WTC11 (cell line): ENCODE data around the gene FICD. TPM values are rescaled to one million over a fixed set of nuclear protein-coding genes. Genes with fewer than 3 reads are reported as not detected.
A peak's percentile ranks its signal among the peaks of the same experiment; 100 is the strongest.

Experiments
- ATAC-seq: fragments of 200-7000 bp; cut with Tn5 transposase; 2 replicates; pipeline ENCODE4 v1.10.0; 2021; ENCODE audit warnings: mild to moderate bottlenecking, moderate library complexity
- CTCF ChIA-PET: fragments of 300-600 bp; sonication (Branson Sonifier 250); formaldehyde crosslinking; loops from one replicate; lab custom pipeline; 2021; ENCODE audit warnings: antibody characterized with exemption; lab: Charles Lee
- POLR2A ChIA-PET: fragments of 350-600 bp; sonication (Branson Sonifier 250); formaldehyde crosslinking; loops from one replicate; lab custom pipeline; 2021; ENCODE audit warnings: antibody characterized with exemption; lab: Charles Lee
- DNase-seq: peaks from one replicate; pipeline ENCODE4 v3.0.0; 2021; ENCODE audit warnings: low spot score
- H3K27ac Mint-ChIP-seq: 2 replicates; pipeline ENCODE4 v1.8.0; 2021; ENCODE audit warnings: mixed read lengths
- H3K27me3 Mint-ChIP-seq: 2 replicates; pipeline ENCODE4 v1.8.0; 2021; ENCODE audit warnings: low read depth, mild to moderate bottlenecking, moderate library complexity, mixed read lengths
- H3K36me3 Mint-ChIP-seq: 2 replicates; pipeline ENCODE4 v1.8.0; 2021; ENCODE audit warnings: mixed read lengths
- H3K4me1 Mint-ChIP-seq: 2 replicates; pipeline ENCODE4 v1.8.0; 2022; ENCODE audit warnings: mixed read lengths
- H3K4me3 Mint-ChIP-seq: 2 replicates; pipeline ENCODE4 v1.8.0; 2021; ENCODE audit warnings: mild to moderate bottlenecking, moderate library complexity, mixed read lengths
- H3K9me3 Mint-ChIP-seq: 2 replicates; pipeline ENCODE4 v1.8.0; 2021; ENCODE audit warnings: mixed read lengths
- CREB1 ChIP-seq: sonication (generic); formaldehyde crosslinking; IDR thresholded peaks from 2 replicates; pipeline ENCODE4 v1.8.0; 2023; ENCODE audit warnings: mild to moderate bottlenecking, missing genetic modification reagents
- ELF4 ChIP-seq: sonication (generic); formaldehyde crosslinking; IDR thresholded peaks from 2 replicates; pipeline ENCODE4 v1.8.1; 2022; ENCODE audit warnings: low read depth, mild to moderate bottlenecking, moderate library complexity, missing genetic modification reagents
- GABPB1 ChIP-seq: sonication (generic); formaldehyde crosslinking; IDR thresholded peaks from 2 replicates; pipeline ENCODE4 v1.8.1; 2023; ENCODE audit warnings: mild to moderate bottlenecking, missing genetic modification reagents
- HMGA2 ChIP-seq: fragments of 250-450 bp; sonication (Bioruptor Pico); IDR thresholded peaks from 2 replicates; pipeline ENCODE4 v1.4.0; 2021; ENCODE audit warnings: mild to moderate bottlenecking, moderate library complexity
- NFE2L1 ChIP-seq: sonication (generic); formaldehyde crosslinking; IDR thresholded peaks from 2 replicates; pipeline ENCODE4 v1.8.1; 2023; ENCODE audit warnings: missing genetic modification reagents
- PRRX2 ChIP-seq: fragments of 250-450 bp; sonication (Bioruptor Pico); IDR thresholded peaks from 2 replicates; pipeline ENCODE4 v1.8.0; 2021; ENCODE audit warnings: mild to moderate bottlenecking
- SP1 ChIP-seq: sonication (generic); formaldehyde crosslinking; conservative IDR thresholded peaks from 2 replicates; pipeline ENCODE4 v1.8.1; 2022; ENCODE audit warnings: missing genetic modification reagents
- TEAD4 ChIP-seq: sonication (generic); formaldehyde crosslinking; IDR thresholded peaks from 2 replicates; pipeline ENCODE4 v1.8.0; 2022; ENCODE audit warnings: mild to moderate bottlenecking, missing genetic modification reagents
- ZNF396 ChIP-seq: fragments of 250-450 bp; sonication (Bioruptor Pico); IDR thresholded peaks from 2 replicates; pipeline ENCODE4 v1.8.0; 2021; ENCODE audit warnings: mild to moderate bottlenecking, moderate library complexity, borderline replicate concordance
- ZNF416 ChIP-seq: fragments of 250-450 bp; sonication (Bioruptor Pico); IDR thresholded peaks from 2 replicates; pipeline ENCODE4 v1.9.0; 2021; ENCODE audit warnings: mild to moderate bottlenecking, inconsistent platforms
- total RNA-seq: library from RNA; stranded (reverse); gene quantifications from 3 replicates; pipeline ENCODE4 v1.2.3, GENCODE V29; 2021
- TF ChIP-seq, protein P1 (sequence below): sonication (generic); formaldehyde crosslinking; IDR thresholded peaks from 2 replicates; pipeline ENCODE4 v1.8.1; 2023; ENCODE audit warnings: mild to moderate bottlenecking, moderate library complexity, missing genetic modification reagents
- TF ChIP-seq, protein P2 (sequence below): sonication (generic); formaldehyde crosslinking; IDR thresholded peaks from 2 replicates; pipeline ENCODE4 v1.8.1; 2022; ENCODE audit warnings: low read depth, missing genetic modification reagents, borderline replicate concordance
- TF ChIP-seq, protein P3 (sequence below): sonication (generic); formaldehyde crosslinking; IDR thresholded peaks from 2 replicates; pipeline ENCODE4 v1.8.1; 2022; ENCODE audit warnings: missing genetic modification reagents, borderline replicate concordance
- TF ChIP-seq, protein P4 (sequence below): sonication (generic); formaldehyde crosslinking; IDR thresholded peaks from 2 replicates; pipeline ENCODE4 v1.8.1; 2023; ENCODE audit warnings: mild to moderate bottlenecking, missing genetic modification reagents, moderate library complexity
- TF ChIP-seq, protein P5 (sequence below): fragments of 250-450 bp; sonication (Bioruptor Pico); IDR thresholded peaks from 2 replicates; pipeline ENCODE4 v1.9.0; 2021; ENCODE audit warnings: mild to moderate bottlenecking, borderline replicate concordance
- TF ChIP-seq, protein P6 (sequence below): fragments of 250-450 bp; sonication (Bioruptor Pico); IDR thresholded peaks from 2 replicates; pipeline ENCODE4 v1.9.0; 2021; ENCODE audit warnings: mild to moderate bottlenecking

Gene FICD
- total RNA-seq, 1 experiment from 2014 or later: 6.3 TPM

DNA sequence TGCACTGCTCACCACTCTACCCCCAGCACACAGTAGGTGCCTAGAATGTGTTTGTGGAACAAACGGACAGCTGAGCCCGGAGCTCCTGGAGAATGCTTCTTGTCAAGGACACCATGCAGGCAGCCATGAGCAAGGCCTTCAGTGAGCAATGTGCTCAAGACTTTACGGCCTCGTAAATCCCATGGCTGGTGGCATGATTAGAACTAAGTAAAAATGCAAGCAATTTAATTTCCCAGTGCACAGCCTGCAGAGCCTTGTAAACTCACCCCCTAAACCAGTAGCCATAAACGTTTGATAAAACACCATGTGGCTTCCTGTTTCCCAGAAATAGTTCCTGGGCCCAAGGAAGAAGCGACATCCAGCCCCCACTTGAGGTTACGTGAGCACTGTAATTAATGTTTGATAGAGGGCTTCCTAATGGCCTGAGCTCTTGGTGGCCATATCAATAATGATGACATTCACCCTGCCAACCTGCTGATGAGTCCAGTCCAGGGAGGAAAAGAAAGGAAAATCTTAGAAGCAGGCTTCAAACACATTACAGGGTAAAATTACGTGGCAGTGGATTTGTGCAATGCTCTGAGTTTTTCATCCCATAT is 36.4 kb upstream of the FICD start (continued):
- TF ChIP-seq, protein P1, sequence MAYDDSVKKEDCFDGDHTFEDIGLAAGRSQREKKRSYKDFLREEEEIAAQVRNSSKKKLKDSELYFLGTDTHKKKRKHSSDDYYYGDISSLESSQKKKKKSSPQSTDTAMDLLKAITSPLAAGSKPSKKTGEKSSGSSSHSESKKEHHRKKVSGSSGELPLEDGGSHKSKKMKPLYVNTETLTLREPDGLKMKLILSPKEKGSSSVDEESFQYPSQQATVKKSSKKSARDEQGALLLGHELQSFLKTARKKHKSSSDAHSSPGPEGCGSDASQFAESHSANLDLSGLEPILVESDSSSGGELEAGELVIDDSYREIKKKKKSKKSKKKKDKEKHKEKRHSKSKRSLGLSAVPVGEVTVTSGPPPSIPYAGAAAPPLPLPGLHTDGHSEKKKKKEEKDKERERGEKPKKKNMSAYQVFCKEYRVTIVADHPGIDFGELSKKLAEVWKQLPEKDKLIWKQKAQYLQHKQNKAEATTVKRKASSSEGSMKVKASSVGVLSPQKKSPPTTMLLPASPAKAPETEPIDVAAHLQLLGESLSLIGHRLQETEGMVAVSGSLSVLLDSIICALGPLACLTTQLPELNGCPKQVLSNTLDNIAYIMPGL: no peak
- TF ChIP-seq GABPB1 (CRISPR knock-in tag): no peak
- no peak for TF ChIP-seq ZNF416
- TF ChIP-seq, protein P2, sequence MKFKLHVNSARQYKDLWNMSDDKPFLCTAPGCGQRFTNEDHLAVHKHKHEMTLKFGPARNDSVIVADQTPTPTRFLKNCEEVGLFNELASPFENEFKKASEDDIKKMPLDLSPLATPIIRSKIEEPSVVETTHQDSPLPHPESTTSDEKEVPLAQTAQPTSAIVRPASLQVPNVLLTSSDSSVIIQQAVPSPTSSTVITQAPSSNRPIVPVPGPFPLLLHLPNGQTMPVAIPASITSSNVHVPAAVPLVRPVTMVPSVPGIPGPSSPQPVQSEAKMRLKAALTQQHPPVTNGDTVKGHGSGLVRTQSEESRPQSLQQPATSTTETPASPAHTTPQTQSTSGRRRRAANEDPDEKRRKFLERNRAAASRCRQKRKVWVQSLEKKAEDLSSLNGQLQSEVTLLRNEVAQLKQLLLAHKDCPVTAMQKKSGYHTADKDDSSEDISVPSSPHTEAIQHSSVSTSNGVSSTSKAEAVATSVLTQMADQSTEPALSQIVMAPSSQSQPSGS: no peak
- TF ChIP-seq, protein P3, sequence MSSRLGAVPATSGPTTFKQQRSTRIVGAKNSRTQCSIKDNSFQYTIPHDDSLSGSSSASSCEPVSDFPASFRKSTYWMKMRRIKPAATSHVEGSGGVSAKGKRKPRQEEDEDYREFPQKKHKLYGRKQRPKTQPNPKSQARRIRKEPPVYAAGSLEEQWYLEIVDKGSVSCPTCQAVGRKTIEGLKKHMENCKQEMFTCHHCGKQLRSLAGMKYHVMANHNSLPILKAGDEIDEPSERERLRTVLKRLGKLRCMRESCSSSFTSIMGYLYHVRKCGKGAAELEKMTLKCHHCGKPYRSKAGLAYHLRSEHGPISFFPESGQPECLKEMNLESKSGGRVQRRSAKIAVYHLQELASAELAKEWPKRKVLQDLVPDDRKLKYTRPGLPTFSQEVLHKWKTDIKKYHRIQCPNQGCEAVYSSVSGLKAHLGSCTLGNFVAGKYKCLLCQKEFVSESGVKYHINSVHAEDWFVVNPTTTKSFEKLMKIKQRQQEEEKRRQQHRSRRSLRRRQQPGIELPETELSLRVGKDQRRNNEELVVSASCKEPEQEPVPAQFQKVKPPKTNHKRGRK (CRISPR knock-in tag): no peak
- no peak for TF ChIP-seq ELF4 (CRISPR knock-in tag)

DNA sequence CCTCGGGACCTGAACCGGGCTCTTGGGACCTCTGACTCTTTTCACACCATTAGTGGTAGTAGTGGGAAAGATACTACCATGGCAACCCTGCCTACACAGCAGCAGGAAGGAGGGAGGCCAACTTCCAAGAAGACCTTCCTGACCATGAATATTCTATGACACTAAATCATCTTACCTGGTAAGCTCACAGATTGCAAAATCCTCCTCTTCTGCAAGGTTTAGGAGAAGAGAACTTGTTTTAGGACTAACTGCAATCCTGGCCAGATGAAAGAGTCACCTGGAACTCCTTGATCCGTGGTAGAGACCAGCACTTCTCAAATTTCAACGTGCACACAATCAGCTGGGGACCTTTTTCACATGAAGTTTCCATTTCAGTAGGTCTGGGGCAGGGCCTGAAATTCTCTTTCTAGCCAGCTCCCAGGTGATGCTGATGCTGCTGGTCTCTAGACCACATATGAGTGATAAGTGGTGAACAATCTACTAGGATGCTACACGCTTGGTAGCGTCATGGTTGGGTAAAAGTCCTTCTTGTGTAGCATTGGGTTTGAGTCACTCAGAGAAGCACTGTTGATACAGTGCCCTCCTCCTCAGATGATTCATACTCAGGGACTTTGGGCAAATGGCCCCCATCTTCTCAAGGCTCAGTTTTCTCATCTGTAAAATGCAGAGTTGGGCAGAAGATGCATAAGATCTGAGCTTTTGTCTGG is 35.6 kb upstream of the FICD start:
- POLR2A ChIA-PET: no interaction called here
- no peak for ATAC-seq

DNA sequence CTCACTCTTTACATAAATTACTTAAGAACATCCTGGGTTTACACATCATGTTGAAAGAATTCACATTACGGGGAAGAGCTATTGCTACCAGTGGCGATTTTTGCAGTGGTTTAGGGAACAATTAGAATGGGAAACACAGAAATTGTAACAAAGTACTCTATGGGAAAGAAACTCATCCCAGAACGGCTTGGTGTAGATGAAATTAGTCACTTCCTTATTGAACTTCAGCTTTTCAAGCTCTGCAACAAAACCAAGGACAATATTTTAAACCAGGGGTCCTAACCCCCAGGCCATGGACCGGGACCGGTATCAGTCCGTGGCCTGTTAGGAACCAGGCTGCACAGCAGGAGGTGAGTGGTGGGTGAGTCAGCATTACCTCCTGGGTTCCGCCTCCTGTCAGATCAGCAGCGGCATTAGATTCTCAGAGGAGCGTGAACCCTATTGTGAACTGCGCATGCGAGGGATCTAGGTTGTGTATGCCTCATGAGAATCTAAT is 32.3 kb upstream of the FICD start:
- CTCF ChIA-PET: no interaction called here
- Mint-ChIP-seq H3K27ac (no peak overlapping the region), H3K4me1 (peaks cover 13% of the 10 kb centered on the region), H3K9me3 (peaks cover 21% of the 10 kb centered on the region), H3K4me3 (no peak overlapping the region), H3K36me3 (peaks cover 8% of the 10 kb centered on the region), H3K27me3 (no peaks in the 10 kb centered on the region; the same call in 1 of the 2 replicates)
- DNase-seq: peak; percentile 25
- TF ChIP-seq NFE2L1 (no peak), SP1 (CRISPR knock-in tag) (no peak), PRRX2 (CRISPR knock-in tag) (no peak), HMGA2 (CRISPR knock-in tag) (no peak), CREB1 (CRISPR knock-in tag) (no peak), ZNF396 (CRISPR knock-in tag) (no peak)
- TF ChIP-seq, protein P4, sequence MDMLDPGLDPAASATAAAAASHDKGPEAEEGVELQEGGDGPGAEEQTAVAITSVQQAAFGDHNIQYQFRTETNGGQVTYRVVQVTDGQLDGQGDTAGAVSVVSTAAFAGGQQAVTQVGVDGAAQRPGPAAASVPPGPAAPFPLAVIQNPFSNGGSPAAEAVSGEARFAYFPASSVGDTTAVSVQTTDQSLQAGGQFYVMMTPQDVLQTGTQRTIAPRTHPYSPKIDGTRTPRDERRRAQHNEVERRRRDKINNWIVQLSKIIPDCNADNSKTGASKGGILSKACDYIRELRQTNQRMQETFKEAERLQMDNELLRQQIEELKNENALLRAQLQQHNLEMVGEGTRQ (CRISPR knock-in tag): no peak
- TF ChIP-seq, protein P2: no peak
- TF ChIP-seq, protein P5, sequence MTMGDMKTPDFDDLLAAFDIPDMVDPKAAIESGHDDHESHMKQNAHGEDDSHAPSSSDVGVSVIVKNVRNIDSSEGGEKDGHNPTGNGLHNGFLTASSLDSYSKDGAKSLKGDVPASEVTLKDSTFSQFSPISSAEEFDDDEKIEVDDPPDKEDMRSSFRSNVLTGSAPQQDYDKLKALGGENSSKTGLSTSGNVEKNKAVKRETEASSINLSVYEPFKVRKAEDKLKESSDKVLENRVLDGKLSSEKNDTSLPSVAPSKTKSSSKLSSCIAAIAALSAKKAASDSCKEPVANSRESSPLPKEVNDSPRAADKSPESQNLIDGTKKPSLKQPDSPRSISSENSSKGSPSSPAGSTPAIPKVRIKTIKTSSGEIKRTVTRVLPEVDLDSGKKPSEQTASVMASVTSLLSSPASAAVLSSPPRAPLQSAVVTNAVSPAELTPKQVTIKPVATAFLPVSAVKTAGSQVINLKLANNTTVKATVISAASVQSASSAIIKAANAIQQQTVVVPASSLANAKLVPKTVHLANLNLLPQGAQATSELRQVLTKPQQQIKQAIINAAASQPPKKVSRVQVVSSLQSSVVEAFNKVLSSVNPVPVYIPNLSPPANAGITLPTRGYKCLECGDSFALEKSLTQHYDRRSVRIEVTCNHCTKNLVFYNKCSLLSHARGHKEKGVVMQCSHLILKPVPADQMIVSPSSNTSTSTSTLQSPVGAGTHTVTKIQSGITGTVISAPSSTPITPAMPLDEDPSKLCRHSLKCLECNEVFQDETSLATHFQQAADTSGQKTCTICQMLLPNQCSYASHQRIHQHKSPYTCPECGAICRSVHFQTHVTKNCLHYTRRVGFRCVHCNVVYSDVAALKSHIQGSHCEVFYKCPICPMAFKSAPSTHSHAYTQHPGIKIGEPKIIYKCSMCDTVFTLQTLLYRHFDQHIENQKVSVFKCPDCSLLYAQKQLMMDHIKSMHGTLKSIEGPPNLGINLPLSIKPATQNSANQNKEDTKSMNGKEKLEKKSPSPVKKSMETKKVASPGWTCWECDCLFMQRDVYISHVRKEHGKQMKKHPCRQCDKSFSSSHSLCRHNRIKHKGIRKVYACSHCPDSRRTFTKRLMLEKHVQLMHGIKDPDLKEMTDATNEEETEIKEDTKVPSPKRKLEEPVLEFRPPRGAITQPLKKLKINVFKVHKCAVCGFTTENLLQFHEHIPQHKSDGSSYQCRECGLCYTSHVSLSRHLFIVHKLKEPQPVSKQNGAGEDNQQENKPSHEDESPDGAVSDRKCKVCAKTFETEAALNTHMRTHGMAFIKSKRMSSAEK (CRISPR knock-in tag): no peak
- TF ChIP-seq, protein P6, sequence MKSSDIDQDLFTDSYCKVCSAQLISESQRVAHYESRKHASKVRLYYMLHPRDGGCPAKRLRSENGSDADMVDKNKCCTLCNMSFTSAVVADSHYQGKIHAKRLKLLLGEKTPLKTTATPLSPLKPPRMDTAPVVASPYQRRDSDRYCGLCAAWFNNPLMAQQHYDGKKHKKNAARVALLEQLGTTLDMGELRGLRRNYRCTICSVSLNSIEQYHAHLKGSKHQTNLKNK (CRISPR knock-in tag): no peak
- POLR2A ChIA-PET: no interaction called here
- ATAC-seq: no peak

More for the DNA sequence above, 35.6 kb upstream of the FICD start:
- no peak for TF ChIP-seq TEAD4 (CRISPR knock-in tag)
- Mint-ChIP-seq H3K27me3 (no peaks in the 10 kb centered on the region), H3K4me3 (no peak overlapping the region), H3K4me1 (peaks cover 16% of the 10 kb centered on the region), H3K27ac (no peak overlapping the region), H3K9me3 (peaks cover 9% of the 10 kb centered on the region), H3K36me3 (no peaks in the 10 kb centered on the region)
- no peak for DNase-seq
- CTCF ChIA-PET: interaction anchor here (1.2 kb wide), 1 partner anchor 16 kb away, joined by 3 read pairs; no protein-coding TSS in a partner anchor
